ENCODE measurements around the gene ZBTB16. TPM values are rescaled to one million over a fixed set of nuclear protein-coding genes. Genes with fewer than 3 reads are reported as not detected.

Gene ZBTB16
- total and polyA plus RNA-seq, 2 donors (not counting 3 experiments of a cell fraction or from before 2014, with no cell fraction given): 9.8 to 20.3 TPM

DNA sequence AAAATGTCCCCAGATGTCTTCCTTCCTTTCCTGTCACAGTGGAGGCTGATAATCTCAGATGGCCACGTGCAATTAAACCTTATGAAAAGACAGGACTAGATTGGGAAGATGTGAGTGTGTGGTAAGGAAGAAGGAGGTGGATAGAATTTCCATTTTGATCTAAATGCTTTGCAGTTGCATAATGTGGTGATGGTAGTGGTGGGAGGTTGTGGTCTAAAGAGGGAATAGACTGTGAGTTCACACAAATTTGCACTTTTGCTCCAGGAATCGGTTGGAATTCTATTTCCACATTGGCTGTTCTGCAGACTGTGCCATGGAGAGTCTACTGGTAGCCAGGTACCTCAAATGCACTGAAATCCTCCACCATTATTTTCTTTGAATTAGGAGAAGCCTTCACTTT, 93.3 kb downstream of the ZBTB16 start:
- DNase-seq (ENCODE audit: low read depth, low spot score): no peak
- CTCF ChIA-PET: no interaction called here
- FAIRE-seq: no peak
- TF ChIP-seq POLR2A (IDR thresholded peaks at IDR 0.05; ENCODE audit: low read depth, low read length) (no peak), EZH2 (IDR thresholded peaks at IDR 0.05; ENCODE audit: borderline replicate concordance, low read depth, low read length, severe bottlenecking) (no peak), FOS (IDR thresholded peaks at IDR 0.05; ENCODE audit: borderline replicate concordance, insufficient read depth, low read length) (no peak), MYC (IDR thresholded peaks at IDR 0.05; ENCODE audit: low read depth, low read length) (no peak), GATA2 (IDR thresholded peaks at IDR 0.05; ENCODE audit: insufficient read depth, insufficient read length, low read depth, low read length) (no peak)
- TF ChIP-seq, protein P1, sequence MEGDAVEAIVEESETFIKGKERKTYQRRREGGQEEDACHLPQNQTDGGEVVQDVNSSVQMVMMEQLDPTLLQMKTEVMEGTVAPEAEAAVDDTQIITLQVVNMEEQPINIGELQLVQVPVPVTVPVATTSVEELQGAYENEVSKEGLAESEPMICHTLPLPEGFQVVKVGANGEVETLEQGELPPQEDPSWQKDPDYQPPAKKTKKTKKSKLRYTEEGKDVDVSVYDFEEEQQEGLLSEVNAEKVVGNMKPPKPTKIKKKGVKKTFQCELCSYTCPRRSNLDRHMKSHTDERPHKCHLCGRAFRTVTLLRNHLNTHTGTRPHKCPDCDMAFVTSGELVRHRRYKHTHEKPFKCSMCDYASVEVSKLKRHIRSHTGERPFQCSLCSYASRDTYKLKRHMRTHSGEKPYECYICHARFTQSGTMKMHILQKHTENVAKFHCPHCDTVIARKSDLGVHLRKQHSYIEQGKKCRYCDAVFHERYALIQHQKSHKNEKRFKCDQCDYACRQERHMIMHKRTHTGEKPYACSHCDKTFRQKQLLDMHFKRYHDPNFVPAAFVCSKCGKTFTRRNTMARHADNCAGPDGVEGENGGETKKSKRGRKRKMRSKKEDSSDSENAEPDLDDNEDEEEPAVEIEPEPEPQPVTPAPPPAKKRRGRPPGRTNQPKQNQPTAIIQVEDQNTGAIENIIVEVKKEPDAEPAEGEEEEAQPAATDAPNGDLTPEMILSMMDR (IDR thresholded peaks at IDR 0.05; ENCODE audit: extremely low read depth in 1 of 2, insufficient read depth in 1 of 2, low read depth in 1 of 2, low read length in 2 of 2): no peak
- TF ChIP-seq, protein P2, sequence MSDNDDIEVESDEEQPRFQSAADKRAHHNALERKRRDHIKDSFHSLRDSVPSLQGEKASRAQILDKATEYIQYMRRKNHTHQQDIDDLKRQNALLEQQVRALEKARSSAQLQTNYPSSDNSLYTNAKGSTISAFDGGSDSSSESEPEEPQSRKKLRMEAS (IDR thresholded peaks at IDR 0.05; ENCODE audit: insufficient read depth, insufficient read length): no peak
- Histone ChIP-seq H3K4me3 (replicated peaks in 1 of 3; ENCODE audit: insufficient read depth in 1 of 3, low read depth in 1 of 3, low read length in 3 of 3) (no peak overlapping the region), H2AFZ (ENCODE audit: low read depth, low read length) (no peak overlapping the region), H3K9me1 (replicated peaks; ENCODE audit: control insufficient read depth, extremely low read depth, insufficient read depth, low read length) (no peaks in the 10 kb centered on the region), H3K27me3 (ENCODE audit: control insufficient read depth in 2 of 2, insufficient read depth in 2 of 2, low read length in 2 of 2) (no peaks in the 10 kb centered on the region), H3K27ac (ENCODE audit: insufficient read depth, low read depth, low read length) (no peak overlapping the region), H3K4me1 (ENCODE audit: control insufficient read depth, extremely low read depth, insufficient read depth, low read length) (peaks cover 3% of the 10 kb centered on the region), H3K9me3 (replicated peaks; ENCODE audit: control insufficient read depth, insufficient read depth, low read length) (no peaks in the 10 kb centered on the region), H3K36me3 (ENCODE audit: control insufficient read depth in 2 of 2, extremely low read depth in 1 of 2, insufficient read depth in 2 of 2, low read length in 2 of 2) (peaks cover 0 to 2% of the 10 kb centered on the region in 2 experiments), H4K20me1 (replicated peaks; ENCODE audit: control insufficient read depth, extremely low read depth, insufficient read depth, low read length) (no peaks in the 10 kb centered on the region), H3K4me2 (ENCODE audit: insufficient read depth, low read length) (no peak overlapping the region), H3K79me2 (ENCODE audit: control insufficient read depth, insufficient read depth, low read length) (no peaks in the 10 kb centered on the region), H3K9ac (replicated peaks; ENCODE audit: extremely low read depth, insufficient read depth, low read length) (no peak overlapping the region)
- no TSS peak for BruUV-seq (replicated peaks)
- dilution Hi-C loops (cut with MboI; ENCODE audit: extremely low pct_ligation_motif_present, low sequenced_read_pairs) (no loop called here), intact Hi-C loops (cut with micrococcal nuclease) (no loop called here)
- POLR2A ChIA-PET: no interaction called here

All from endothelial cell of umbilical vein (primary cell).